HG03095 (cell line): ENCODE data around the gene AAMP.

Experiments
- ATAC-seq: cut with Tn5 transposase; IDR thresholded peaks from one replicate; pipeline ENCODE4 v1.9.1; 2021; ENCODE audit warnings: moderate library complexity; ENCODE audit not compliant: unreplicated experiment

Gene AAMP

DNA sequence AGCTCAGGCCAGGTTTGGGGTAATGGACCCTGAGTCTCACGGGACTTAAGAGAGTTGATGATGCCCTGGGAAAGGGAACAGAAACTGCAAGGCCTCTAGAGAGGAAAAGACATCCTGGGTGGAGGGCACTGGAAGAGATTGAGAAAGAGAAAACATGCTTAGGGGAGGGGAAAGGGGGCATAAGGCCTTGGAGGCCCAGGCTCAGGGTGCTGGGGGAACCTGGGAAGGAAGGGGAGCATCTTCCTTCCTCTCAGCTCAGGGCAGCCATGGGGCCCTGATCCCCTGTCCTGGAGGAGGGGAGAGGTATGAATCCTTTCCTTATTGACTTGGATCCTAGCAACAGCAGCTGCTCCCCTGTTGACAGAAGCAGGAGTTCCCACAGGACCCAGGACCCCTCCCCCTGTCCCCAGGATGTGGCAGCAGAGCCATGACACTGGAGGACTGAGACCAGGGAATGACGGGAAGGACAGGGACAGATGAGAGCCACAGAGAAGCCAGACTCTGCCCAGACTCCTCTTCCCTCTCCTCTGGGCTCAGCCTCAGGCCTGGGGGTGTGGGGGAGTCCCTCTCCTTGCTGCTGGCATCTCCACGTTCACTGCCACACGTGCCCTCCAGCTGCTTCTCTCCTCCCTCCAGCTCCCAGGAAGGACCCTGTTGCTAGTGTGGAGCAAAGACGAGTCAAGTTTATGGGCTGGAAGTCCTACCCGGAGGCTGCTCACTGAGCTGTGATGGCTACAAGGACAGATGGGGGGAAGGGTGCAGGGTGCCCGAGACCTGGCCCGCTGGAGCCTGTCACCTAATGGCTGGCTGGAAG is 8.3 kb downstream of the AAMP start:
- ATAC-seq = no peak

- ATAC-seq = no peak
Measured at GRCh38 chr2:218260742-218261422, 9.1 kb downstream of the AAMP start, which contains the start of gene GPBAR1. Gene GPBAR1 (plus strand): TSS chr2:218261015. CDS start chr2:218262725, 1,710 bp downstream.

GRCh38 chr2:218260166-218260565 is 9.8 kb downstream of the AAMP start:
- ATAC-seq = no peak

- ATAC-seq = no peak
Measured at GRCh38 chr2:218259099-218259961, 10.6 kb downstream of the AAMP start.

GRCh38 chr2:218257390-218257981 is 12.5 kb downstream of the AAMP start:
- ATAC-seq = peak; percentile 74

DNA sequence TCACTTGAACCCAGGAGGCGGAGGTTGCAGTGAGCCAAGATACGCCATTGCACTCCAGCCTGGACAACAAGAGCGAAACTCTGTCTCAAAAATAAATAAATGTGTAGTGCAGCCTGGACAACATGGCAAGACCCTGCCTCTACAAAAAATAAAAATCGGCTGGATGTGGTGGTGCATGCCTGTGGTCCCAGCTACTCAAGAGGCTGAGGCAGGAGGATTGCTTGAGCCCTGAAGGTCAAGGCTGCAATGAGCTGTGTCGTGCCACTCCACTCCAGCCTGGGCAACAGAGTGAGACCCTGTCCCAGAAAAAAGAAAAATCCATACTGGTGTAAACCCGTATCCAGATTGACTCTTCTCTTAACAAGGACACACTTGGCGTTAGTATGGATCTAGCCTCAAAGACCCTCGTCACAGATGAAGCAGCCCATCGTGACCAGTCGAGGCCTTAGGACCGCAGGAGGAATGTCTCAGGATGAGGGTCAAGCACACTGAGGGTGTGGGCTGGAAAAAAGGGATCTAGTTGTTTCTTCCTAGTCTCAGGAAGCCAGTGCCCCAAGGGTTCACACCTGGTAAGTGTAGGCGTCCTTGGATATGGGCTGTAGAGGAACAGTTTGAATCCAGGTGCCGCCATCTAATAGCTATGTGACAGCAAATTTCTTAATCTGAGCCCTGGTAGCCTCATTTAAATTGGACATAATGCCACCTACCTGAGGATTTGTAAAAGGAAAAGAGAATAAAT is 13.2 kb downstream of the AAMP start:
- no peak for ATAC-seq

DNA sequence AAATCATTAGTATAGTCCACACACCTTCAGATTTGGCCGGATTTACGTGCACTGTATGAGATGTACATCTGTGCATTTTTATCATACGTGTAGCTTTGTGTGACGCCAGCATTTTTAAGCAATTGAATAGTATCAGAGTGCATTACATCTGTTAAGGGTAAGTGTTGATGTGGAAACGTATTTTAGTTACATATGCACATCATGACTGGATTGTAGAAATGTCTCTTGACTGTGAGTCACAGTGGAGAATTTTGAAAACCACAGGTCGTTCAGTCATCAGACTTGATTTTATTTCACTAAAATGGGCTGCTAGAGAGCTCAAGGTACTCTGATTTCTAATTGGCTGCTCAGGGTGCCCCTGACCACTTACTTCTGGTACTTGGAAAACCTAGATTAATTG is 14.5 kb downstream of the AAMP start:
- ATAC-seq = no peak

- ATAC-seq = no peak
Measured at GRCh38 chr2:218253232-218253625, 16.7 kb downstream of the AAMP start.

- ATAC-seq = no peak
Measured at GRCh38 chr2:218252509-218253231, 17.3 kb downstream of the AAMP start.

- no peak for ATAC-seq
Measured at GRCh38 chr2:218249691-218250090, 20.2 kb downstream of the AAMP start.

GRCh38 chr2:218245214-218245613 is 24.7 kb downstream of the AAMP start:
- no peak for ATAC-seq

- no peak for ATAC-seq
Measured at GRCh38 chr2:218244665-218245064, 25.3 kb downstream of the AAMP start.

DNA sequence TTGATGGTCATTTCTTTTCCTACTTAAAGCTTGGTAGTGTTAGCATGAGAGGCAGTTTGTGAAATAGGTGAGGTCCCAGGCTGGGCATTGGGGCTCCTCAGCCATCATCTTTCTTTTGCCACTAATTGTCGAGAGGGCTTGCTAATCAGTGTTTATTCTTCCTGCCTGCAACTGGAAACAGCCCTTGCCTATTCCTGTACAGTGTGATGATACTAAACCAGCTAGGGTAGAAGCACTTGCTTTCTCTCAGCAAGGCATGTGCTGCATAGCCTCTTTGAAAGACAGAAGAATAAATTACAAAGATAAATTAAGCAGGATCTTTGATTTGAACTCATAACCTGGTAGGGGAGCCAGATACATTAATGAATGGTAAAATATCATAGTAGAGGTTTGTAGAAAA is 25.7 kb downstream of the AAMP start:
- ATAC-seq = no peak

- ATAC-seq = no peak
Measured at GRCh38 chr2:218238887-218239286, 31.1 kb downstream of the AAMP start.

- no peak for ATAC-seq
Measured at GRCh38 chr2:218236829-218237228, 33.1 kb downstream of the AAMP start.

DNA sequence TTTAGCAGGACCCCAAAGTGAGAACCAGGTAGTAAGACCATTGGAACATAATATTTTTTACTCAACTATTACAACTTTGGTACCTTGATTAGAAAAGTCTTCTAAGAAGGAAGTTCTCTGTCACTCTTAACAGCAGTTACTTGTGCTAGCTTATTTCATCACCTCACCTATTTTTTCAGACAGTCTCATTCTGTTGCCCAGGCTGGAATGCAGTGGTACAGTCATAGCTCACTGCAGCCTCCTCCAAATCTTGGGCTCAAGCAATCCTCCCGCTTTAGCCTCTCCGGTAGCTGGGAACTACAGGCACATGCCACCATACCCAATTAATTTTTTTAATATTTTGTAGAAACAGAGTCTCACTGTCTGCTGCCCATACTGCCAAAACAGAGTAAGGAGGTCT is 34.9 kb downstream of the AAMP start:
- no peak for ATAC-seq

DNA sequence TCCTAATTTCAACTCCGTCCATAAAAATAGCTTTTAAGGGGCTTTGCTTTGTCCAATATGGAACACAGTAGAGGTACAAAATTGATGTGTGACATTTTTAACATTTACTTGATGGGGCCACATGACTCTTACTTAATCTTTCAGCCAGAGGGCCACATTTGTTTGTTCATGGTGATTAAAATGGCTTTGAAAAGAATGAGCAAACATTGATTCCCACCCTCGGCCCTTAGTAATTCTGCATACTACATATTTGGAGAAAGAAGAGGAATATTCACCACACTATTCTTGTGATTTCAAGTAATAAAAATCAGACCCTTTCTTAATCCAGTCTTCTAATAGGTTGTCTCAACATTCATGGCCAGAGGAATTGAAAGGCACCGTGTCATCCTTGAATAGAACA is 35.4 kb downstream of the AAMP start:
- ATAC-seq = no peak

- ATAC-seq = no peak
Measured at GRCh38 chr2:218233543-218233942, 36.4 kb downstream of the AAMP start.

- no peak for ATAC-seq
Measured at GRCh38 chr2:218230882-218231281, 39.1 kb downstream of the AAMP start.

DNA sequence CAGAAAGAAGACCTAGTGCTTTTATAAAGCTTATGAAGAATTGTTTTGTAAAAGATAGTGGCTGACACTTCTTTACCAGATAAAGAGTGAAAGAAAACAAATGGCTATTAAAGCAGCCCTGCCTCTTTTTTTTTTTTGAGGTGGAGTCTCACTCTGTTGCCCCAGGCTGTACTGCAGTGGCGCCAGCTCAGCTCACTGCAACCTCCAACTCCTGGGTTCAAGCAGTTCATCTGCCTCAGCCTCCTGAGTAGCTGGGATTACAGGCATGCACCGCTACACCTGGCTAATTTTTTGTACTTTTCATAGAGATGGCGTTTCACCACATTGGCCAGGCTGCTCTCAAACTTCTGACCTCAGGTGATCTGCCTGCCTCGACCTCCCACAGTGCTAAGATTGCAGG is 40.1 kb downstream of the AAMP start:
- no peak for ATAC-seq
